Tibial artery (tissue), 4 donors: ENCODE data around the gene KLHL36.
A peak's percentile ranks its signal among the peaks of the same experiment; 100 is the strongest.
"Not testable (repeated sequence)": the region's sequence is repeated elsewhere in the genome, so short reads cannot be mapped to it uniquely, and the experiment has no call there.

Experiments used
- DNase-seq, 2 donors: peaks; one replicate each; pipeline ENCODE4 v3.0.0-alpha.2; 2019
- H3K27ac ChIP-seq, 2 donors: fragments of 200-600 bp; sonication (generic) in 1 of 2; 1 replicate in 1 of 2; 2 replicates in 1 of 2; pipeline ENCODE4 v1.5.1; 2018 to 2019; ENCODE audit warnings: mild to moderate bottlenecking in 1 of 2
- H3K27me3 ChIP-seq, 2 donors: fragments of 200-600 bp; sonication (generic) in 1 of 2; one replicate each; pipeline versions ENCODE4 v1.5.1 to v1.6.0; 2016 to 2019
- H3K36me3 ChIP-seq, 3 donors: fragments of 200-600 bp; sonication (generic) in 2 of 3; one replicate each; pipeline ENCODE4 v1.5.1; 2016 to 2019; ENCODE audit warnings: mild to moderate bottlenecking in 2 of 3
- H3K4me1 ChIP-seq, 4 donors: fragments of 200-600 bp; sonication (generic) in 2 of 4; 1 replicate in 3 of 4; 2 replicates in 1 of 4; pipeline ENCODE4 v1.5.1; 2016 to 2019
- H3K4me3 ChIP-seq, 2 donors: fragments of 200-600 bp; sonication (generic) in 1 of 2; 1 replicate in 1 of 2; 2 replicates in 1 of 2; pipeline ENCODE4 v1.5.1; 2018 to 2019; ENCODE audit warnings: mild to moderate bottlenecking in 2 of 2
- H3K9me3 ChIP-seq, 3 donors: fragments of 200-600 bp; sonication (generic) in 1 of 3; one replicate each; pipeline ENCODE4 v1.5.1; 2016 to 2019
- CTCF ChIP-seq, 2 experiments: fragments of 200-600 bp in 1 of 2; fragments of 450-650 bp in 1 of 2; IDR thresholded peaks; one replicate each; pipeline ENCODE4 v1.5.1; 2017 to 2019; ENCODE audit warnings: antibody characterized with exemption in 2 of 2, mild to moderate bottlenecking in 1 of 2, moderate library complexity in 1 of 2
- intact Hi-C: fragments of 100-400 bp; cut with DNase I; formaldehyde crosslinking; loops from one replicate; pipeline ENCODE4 v1.15.0; 2023; ENCODE audit warnings: low total_unique reads

KLHL36 gene

GRCh38 chr16:84616515-84616914, 31.8 kb upstream of the KLHL36 start:
- no peaks in the 10 kb centered on the region for H3K27me3 ChIP-seq
- no peak for DNase-seq
- no peak overlapping the region for H3K27ac ChIP-seq
- TF ChIP-seq CTCF (IDR thresholded peaks at IDR 0.05) = no peak
- peaks cover 0 to 27% (median 22%) of the 10 kb centered on the region in 4 donors for H3K4me1 ChIP-seq
- H3K9me3 ChIP-seq = no peaks in the 10 kb centered on the region
- peak overlapping the region; percentile 59 to 80 for H3K4me3 ChIP-seq
- H3K36me3 ChIP-seq = no peaks in the 10 kb centered on the region
- intact Hi-C loops = no loop called here

GRCh38 chr16:84617041-84617790, 31.1 kb upstream of the KLHL36 start:
- DNase-seq = peak in 1 of 2 donors; percentile 35
- no peak for TF ChIP-seq CTCF (IDR thresholded peaks at IDR 0.05)
- H3K4me3 ChIP-seq = peak overlapping the region; percentile 59 to 80
- H3K4me1 ChIP-seq = peaks cover 4 to 24% (median 20%) of the 10 kb centered on the region in 4 donors
- H3K27me3 ChIP-seq = no peaks in the 10 kb centered on the region
- no peaks in the 10 kb centered on the region for H3K36me3 ChIP-seq
- H3K27ac ChIP-seq = peak overlapping the region; percentile 49 to 69
- intact Hi-C loops = no loop called here
- H3K9me3 ChIP-seq = no peaks in the 10 kb centered on the region

GRCh38 chr16:84617791-84618580, 30.3 kb upstream of the KLHL36 start, which contains the start of gene COTL1:
COTL1 (minus strand) TSS chr16:84618078; CDS start chr16:84617914, 164 bp downstream.
- intact Hi-C loops = no loop called here
- peak within 1 kb of the TSS; percentile 59 to 80 for H3K4me3 ChIP-seq

GRCh38 chr16:84618581-84619460, 29.5 kb upstream of the KLHL36 start:
- peak in 1 of 2 donors; percentile 75 for DNase-seq
- TF ChIP-seq CTCF (IDR thresholded peaks at IDR 0.05) = peak; percentile 6 to 19

More at GRCh38 chr16:84617791-84618580, 30.3 kb upstream of the KLHL36 start, which contains the start of gene COTL1:
- Histone ChIP-seq H3K9me3 (no peaks in the 10 kb centered on the region), H3K4me1 (peaks cover 4 to 28% (median 23%) of the 10 kb centered on the region in 4 donors), H3K36me3 (no peaks in the 10 kb centered on the region), H3K27me3 (no peaks in the 10 kb centered on the region), H3K27ac (peak within 1 kb of the TSS; percentile 65 to 69)
- DNase-seq = peak; percentile 97 to 98
- TF ChIP-seq CTCF (IDR thresholded peaks at IDR 0.05) = no peak

GRCh38 chr16:84620913-84621312, 27.4 kb upstream of the KLHL36 start:
- not testable (repeated sequence) for H3K9me3 ChIP-seq, H3K36me3 ChIP-seq, H3K27me3 ChIP-seq, H3K27ac ChIP-seq, H3K4me3 ChIP-seq, DNase-seq
- H3K4me1 ChIP-seq = peaks cover 4 to 28% (median 23%) of the 10 kb centered on the region in 4 donors
- intact Hi-C loops = loop anchor here (2.0 to 5.0 kb wide), 3 partner anchors 51 to 108 kb away; no protein-coding TSS in a partner anchor

More at GRCh38 chr16:84618581-84619460, 29.5 kb upstream of the KLHL36 start:
- intact Hi-C loops = no loop called here
- Histone ChIP-seq H3K4me3 (peak overlapping the region; percentile 59 to 80), H3K9me3 (no peaks in the 10 kb centered on the region), H3K4me1 (peaks cover 4 to 28% (median 23%) of the 10 kb centered on the region in 4 donors), H3K36me3 (no peaks in the 10 kb centered on the region), H3K27ac (peak overlapping the region; percentile 65 to 69), H3K27me3 (no peaks in the 10 kb centered on the region)
